GM12878 (cell line): ENCODE data around the gene PFKP. TPM values are rescaled to one million over a fixed set of nuclear protein-coding genes. Genes with fewer than 3 reads are reported as not detected.

Experiments
- ATAC-seq: fragments of 200-7000 bp; cut with Tn5 transposase; 3 replicates; pipeline ENCODE4 v1.9.1; 2020; ENCODE audit warnings: mild to moderate bottlenecking, moderate library complexity
- BruUV-seq: library from RNA; stranded (reverse); fragments of 400-500 nt; replicated peaks from 2 replicates; lab custom pipeline; 2021; lab: Mats Ljungman, UMichigan
- CTCF ChIA-PET: fragments of 300-600 bp; sonication (Branson Sonifier 250); formaldehyde crosslinking; extraction: SDS; loops from one replicate; lab custom pipeline; 2021; ENCODE audit warnings: inconsistent platforms; lab: Yijun Ruan, JAX
- POLR2A ChIA-PET: fragments of 350-600 bp; formaldehyde crosslinking; extraction: SDS; loops from one replicate; lab custom pipeline; 2021; ENCODE audit warnings: inconsistent platforms; lab: Charles Lee
- RAD21 ChIA-PET: fragments of 300-600 bp; sonication (Branson Sonifier 250); formaldehyde crosslinking; loops from one replicate; lab custom pipeline; 2023; ENCODE audit warnings: antibody characterized with exemption; ENCODE audit not compliant: unreplicated experiment; lab: Charles Lee
- SMC1A ChIA-PET: fragments of 300-600 bp; sonication (Branson Sonifier 250); formaldehyde crosslinking; loops from one replicate; lab custom pipeline; 2023; ENCODE audit not compliant: unreplicated experiment, uncharacterized antibody; lab: Charles Lee
- DNase-seq: peaks from one replicate; pipeline ENCODE4 v3.0.0-alpha.2; 2011; ENCODE audit warnings: low read depth, low spot score
- FAIRE-seq: peaks from 3 replicates; lab custom pipeline; 2011; peaks lifted over from hg19 to GRCh38; lab: Jason Lieb, UNC
- H2AFZ ChIP-seq: 2 replicates; pipeline ENCODE4 v1.6.0; 2011; ENCODE audit warnings: low read depth, low read length, control low read depth; ENCODE audit not compliant: control insufficient read depth
- H3K27ac ChIP-seq: 2 replicates; pipeline ENCODE4 v1.5.1; 2011; ENCODE audit warnings: control low read depth; ENCODE audit not compliant: control insufficient read depth, insufficient read depth
- H3K27me3 ChIP-seq, 2 experiments: replicated peaks in 1 of 2; 2 replicates each; pipeline versions ENCODE4 v1.6.0 to v1.6.1; 2011; ENCODE audit warnings: low read length in 1 of 2; ENCODE audit not compliant: control insufficient read depth in 2 of 2, insufficient read depth in 2 of 2
- H3K36me3 ChIP-seq, 2 experiments: 2 replicates each; pipeline ENCODE4 v1.5.1; 2011; ENCODE audit warnings: low read length in 1 of 2; ENCODE audit not compliant: control insufficient read depth in 2 of 2, insufficient read depth in 2 of 2
- H3K4me1 ChIP-seq: 2 replicates; pipeline ENCODE4 v1.6.1; 2011; ENCODE audit warnings: mild to moderate bottlenecking, low read length, moderate library complexity, mixed read lengths; ENCODE audit not compliant: control insufficient read depth, insufficient read depth
- H3K4me2 ChIP-seq: 2 replicates; pipeline ENCODE4 v1.6.0; 2011; ENCODE audit warnings: control low read depth; ENCODE audit not compliant: control insufficient read depth, insufficient read depth
- H3K4me3 ChIP-seq: fragments of 200-600 bp; sonication (generic); 2 replicates; pipeline ENCODE4 v1.5.1; 2016
- H3K79me2 ChIP-seq: 2 replicates; pipeline ENCODE4 v1.6.0; 2011; ENCODE audit warnings: low read length; ENCODE audit not compliant: control insufficient read depth, insufficient read depth
- H3K9ac ChIP-seq: 2 replicates; pipeline ENCODE4 v1.8.0; 2011; ENCODE audit warnings: low read length, control low read depth, mixed read lengths; ENCODE audit not compliant: control insufficient read depth, insufficient read depth
- H3K9me3 ChIP-seq: replicated peaks from 3 replicates; pipeline ENCODE4 v1.5.1; 2011; ENCODE audit warnings: mild to moderate bottlenecking, low read length; ENCODE audit not compliant: control insufficient read depth, insufficient read depth
- H4K20me1 ChIP-seq: 2 replicates; pipeline ENCODE4 v1.6.0; 2011; ENCODE audit not compliant: control insufficient read depth, insufficient read depth
- CBFB ChIP-seq: IDR thresholded peaks from 2 replicates; pipeline ENCODE4 v1.6.1; 2016; ENCODE audit warnings: antibody characterized with exemption, low read depth
- CEBPZ ChIP-seq: fragments of 150-350 bp; IDR thresholded peaks from 2 replicates; pipeline ENCODE4 v1.6.1; 2016; ENCODE audit warnings: low read depth, low read length
- GATAD2B ChIP-seq: fragments of 450-650 bp; conservative IDR thresholded peaks from 2 replicates; pipeline ENCODE4 v1.6.1; 2017; ENCODE audit warnings: low read depth, mild to moderate bottlenecking, moderate library complexity
- HSF1 ChIP-seq: fragments of 150-350 bp; IDR thresholded peaks from 2 replicates; pipeline ENCODE4 v1.6.1; 2014; ENCODE audit warnings: mild to moderate bottlenecking, low read depth, low read length
- MYC ChIP-seq: IDR thresholded peaks from 2 replicates; pipeline ENCODE4 v1.6.1; 2011; ENCODE audit warnings: mild to moderate bottlenecking, low read length, moderate library complexity, inconsistent platforms; ENCODE audit not compliant: insufficient read depth, insufficient replicate concordance, insufficient read length, severe bottlenecking
- NFIC ChIP-seq: IDR thresholded peaks from 2 replicates; pipeline ENCODE4 v1.6.1; 2012; ENCODE audit warnings: low read depth, mild to moderate bottlenecking, inconsistent platforms, low read length, moderate library complexity
- PML ChIP-seq: IDR thresholded peaks from 2 replicates; pipeline ENCODE4 v1.6.1; 2012; ENCODE audit warnings: low read length, inconsistent platforms
- RB1 ChIP-seq: fragments of 450-650 bp; formaldehyde crosslinking; IDR thresholded peaks from 2 replicates; pipeline ENCODE4 v1.6.1; 2017; ENCODE audit warnings: mild to moderate bottlenecking, borderline replicate concordance
- RUNX3 ChIP-seq: IDR thresholded peaks from 2 replicates; pipeline ENCODE4 v1.6.1; 2012; ENCODE audit warnings: low read length, inconsistent platforms
- SIX5 ChIP-seq: IDR thresholded peaks from 2 replicates; pipeline ENCODE4 v1.6.1; 2011; ENCODE audit warnings: mild to moderate bottlenecking, low read depth, low read length, moderate library complexity; ENCODE audit not compliant: severe bottlenecking
- TAF1 ChIP-seq: IDR thresholded peaks from 2 replicates; pipeline ENCODE4 v1.6.1; 2011; ENCODE audit warnings: mild to moderate bottlenecking, low read depth, low read length, borderline replicate concordance
- WGBS: methylation state at CpG from one replicate; pipeline ENCODE4 v1.1.6; 2016; ENCODE audit warnings: low lambda C conversion rate; ENCODE audit not compliant: insufficient replicate concordance, insufficient coverage; ENCODE audit errors: missing lambda C conversion rate; 5-methylcytosine and 5-hydroxymethylcytosine counted together
- in situ Hi-C: fragments of 300-500 bp; cut with MboI; formaldehyde crosslinking; loops from 9 replicates; pipeline ENCODE4 v1.14.3; 2018; ENCODE audit warnings: mixed read lengths
- intact Hi-C: fragments of 100-400 bp; cut with micrococcal nuclease; formaldehyde crosslinking; loops from one replicate; pipeline ENCODE4 v1.14.2; 2022; ENCODE audit not compliant: unreplicated experiment
- polyA plus RNA-seq, 11 experiments: library from polyadenylated mRNA; depleted of rRNA in 4 of 11; unstranded in 6 of 11; stranded (reverse) in 5 of 11; fragments of >200 nt; fragmentation: Nextera tagmentation in 4 of 11; fragmentation: Illumina TruSeq in 1 of 11; extraction: Ambion mirVana in 4 of 11; extraction: Trizol in 1 of 11; gene quantifications; 1 replicate in 1 of 11; 2 replicates in 10 of 11; pipeline versions ENCODE4 v1.2.1 to v1.2.3, GENCODE V29; 2011 to 2016; ENCODE audit warnings: inconsistent platforms in 2 of 11, missing spikeins in 2 of 11, low read depth in 1 of 11
- total RNA-seq, 4 experiments: library from RNA; depleted of rRNA in 3 of 4; stranded (reverse); fragments of >200 nt in 3 of 4; fragmentation: Illumina TruSeq in 1 of 4; extraction: Trizol in 1 of 4; gene quantifications; 2 replicates each; pipeline versions ENCODE4 v1.2.1 to v1.2.3, GENCODE V29; 2013 to 2021
- TF ChIP-seq, protein P1 (sequence below): fragments of 450-650 bp; IDR thresholded peaks from 2 replicates; pipeline ENCODE4 v1.6.1; 2016; ENCODE audit warnings: mild to moderate bottlenecking

PFKP gene
- total and polyA plus RNA-seq, 10 of the 15 experiments (the other 5 are each of a cell fraction or from before 2014, with no cell fraction given) = 27.0 to 145 (median 95.7) TPM

DNA sequence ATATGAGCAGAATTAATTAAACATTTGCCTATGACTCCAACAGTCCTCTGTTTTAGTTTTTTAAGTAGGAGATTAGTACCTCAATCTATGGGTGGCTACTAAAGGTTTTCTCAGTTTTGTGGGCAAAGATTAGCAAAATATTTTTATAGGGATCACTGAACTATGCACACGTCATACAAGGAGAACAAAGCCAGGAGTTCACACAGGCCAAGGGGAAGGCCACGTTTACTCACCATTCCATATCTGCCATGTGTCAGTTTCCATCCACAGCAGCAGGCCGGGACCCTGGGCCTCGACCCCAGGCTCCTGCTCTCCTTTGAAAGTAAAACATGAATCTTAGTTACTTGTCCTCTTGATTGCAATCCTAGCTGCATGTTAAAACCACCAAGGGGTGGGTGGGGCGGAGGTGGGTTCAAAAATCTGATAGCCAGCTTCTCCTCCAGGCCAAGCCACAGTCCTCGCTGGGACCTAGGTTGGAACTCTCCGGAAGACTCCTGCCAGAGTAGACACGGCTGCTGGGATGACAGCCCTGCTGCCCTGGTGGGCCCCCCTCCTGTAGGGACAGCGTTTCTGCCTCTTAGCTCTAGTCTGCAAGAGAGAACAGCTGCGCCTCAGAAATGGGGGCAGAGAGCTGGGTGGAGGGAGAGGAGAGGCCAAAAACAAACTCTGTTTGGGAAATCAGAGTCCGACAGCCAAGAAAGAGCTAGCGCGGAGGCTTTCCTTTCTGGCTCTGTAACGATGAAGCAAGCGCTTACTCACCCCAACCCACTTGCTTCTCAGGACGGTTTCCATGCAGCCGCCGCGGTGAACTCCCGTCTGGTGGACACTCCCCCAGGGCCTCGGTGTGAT lies 69.6 kb downstream of the PFKP start:
- ChIA-PET SMC1A (no interaction called here), CTCF (no interaction called here), POLR2A (no interaction called here), RAD21 (no interaction called here)
- DNase-seq (no peak), ATAC-seq (no peak), FAIRE-seq (no peak)
- TF ChIP-seq RUNX3 (no peak), CBFB (no peak), PML (no peak), HSF1 (no peak), MYC (no peak), GATAD2B (no peak), NFIC (no peak), TAF1 (no peak), RB1 (no peak), SIX5 (no peak), CEBPZ (no peak)
- TF ChIP-seq, protein P1, sequence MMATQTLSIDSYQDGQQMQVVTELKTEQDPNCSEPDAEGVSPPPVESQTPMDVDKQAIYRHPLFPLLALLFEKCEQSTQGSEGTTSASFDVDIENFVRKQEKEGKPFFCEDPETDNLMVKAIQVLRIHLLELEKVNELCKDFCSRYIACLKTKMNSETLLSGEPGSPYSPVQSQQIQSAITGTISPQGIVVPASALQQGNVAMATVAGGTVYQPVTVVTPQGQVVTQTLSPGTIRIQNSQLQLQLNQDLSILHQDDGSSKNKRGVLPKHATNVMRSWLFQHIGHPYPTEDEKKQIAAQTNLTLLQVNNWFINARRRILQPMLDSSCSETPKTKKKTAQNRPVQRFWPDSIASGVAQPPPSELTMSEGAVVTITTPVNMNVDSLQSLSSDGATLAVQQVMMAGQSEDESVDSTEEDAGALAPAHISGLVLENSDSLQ = no peak
- no peak overlapping the region for H2AFZ ChIP-seq
- in situ Hi-C loops = no loop called here
- BruUV-seq = no TSS peak
- H4K20me1 ChIP-seq = no peaks in the 10 kb centered on the region
- H3K36me3 ChIP-seq = peaks cover 23 to 68% of the 10 kb centered on the region in 2 experiments
- no peak overlapping the region for H3K9ac ChIP-seq
- 88% methylated on average over 21 of the region's 21 CpGs for WGBS
- no peaks in the 10 kb centered on the region for H3K9me3 ChIP-seq
- no peak overlapping the region for H3K4me3 ChIP-seq
- H3K27me3 ChIP-seq = no peaks in the 10 kb centered on the region
- no peak overlapping the region for H3K4me2 ChIP-seq
- H3K27ac ChIP-seq = no peak overlapping the region
- H3K79me2 ChIP-seq = no peaks in the 10 kb centered on the region
- intact Hi-C loops = no loop called here
- no peaks in the 10 kb centered on the region for H3K4me1 ChIP-seq
